GM19238 (cell line): Measurements from ENCODE around the gene RANBP1.
A peak's percentile ranks its signal among the peaks of the same experiment; 100 is the strongest.
"Not testable (repeated sequence)": the region's sequence is repeated elsewhere in the genome, so short reads cannot be mapped to it uniquely, and the experiment has no call there.

Source experiments
- DNase-seq: peaks from one replicate; pipeline ENCODE4 v3.0.0; 2011; ENCODE audit warnings: low spot score; ENCODE audit not compliant: insufficient read length

RANBP1 gene

GRCh38 chr22:20115691-20116375 is at the start of gene RANBP1:
RANBP1 (plus strand) TSS chr22:20116104; CDS start chr22:20116185, 81 bp downstream.
- DNase-seq = no peak

- DNase-seq = no peak
These were observed 49.1 kb upstream of the RANBP1 start for GRCh38 chr22:20066617-20067383.

GRCh38 chr22:20067384-20067682 is 48.6 kb upstream of the RANBP1 start:
- DNase-seq = not testable (repeated sequence)

- DNase-seq = no peak
These were observed 47.3 kb upstream of the RANBP1 start for GRCh38 chr22:20068640-20069039.

- DNase-seq = no peak
These were observed 46.4 kb upstream of the RANBP1 start for GRCh38 chr22:20069331-20070042.

- DNase-seq = no peak
These were observed 44.4 kb upstream of the RANBP1 start for GRCh38 chr22:20071524-20071972.

- no peak for DNase-seq
These were observed 39.2 kb upstream of the RANBP1 start for GRCh38 chr22:20076627-20077172.

- peak; percentile 98 for DNase-seq
These were observed 36.0 kb upstream of the RANBP1 start, which contains the start of gene DGCR8 for GRCh38 chr22:20079745-20080444. DGCR8 (plus strand) TSS chr22:20080241; CDS start chr22:20085964, 5,723 bp downstream.

- DNase-seq = peak; percentile 78
These were observed 35.5 kb upstream of the RANBP1 start for GRCh38 chr22:20080445-20080775.

- no peak for DNase-seq
These were observed 34.9 kb upstream of the RANBP1 start for GRCh38 chr22:20080776-20081654.

- DNase-seq = no peak
These were observed 32.6 kb upstream of the RANBP1 start for GRCh38 chr22:20083157-20083890.

- no peak for DNase-seq
These were observed 31.9 kb upstream of the RANBP1 start for GRCh38 chr22:20083891-20084546.

GRCh38 chr22:20084547-20085413 is 31.1 kb upstream of the RANBP1 start:
- DNase-seq = no peak

- no peak for DNase-seq
These were observed 30.3 kb upstream of the RANBP1 start for GRCh38 chr22:20085651-20086050.

- DNase-seq = no peak
These were observed 29.8 kb upstream of the RANBP1 start for GRCh38 chr22:20086101-20086599.

- no peak for DNase-seq
These were observed 29.1 kb upstream of the RANBP1 start for GRCh38 chr22:20086763-20087162.

GRCh38 chr22:20087319-20088262 is 28.3 kb upstream of the RANBP1 start:
- DNase-seq = no peak
